GM18498 (cell line): ENCODE measurements around the gene BST2.

Source experiments
- ATAC-seq: cut with Tn5 transposase; IDR thresholded peaks from one replicate; pipeline ENCODE4 v1.9.1; 2021; ENCODE audit warnings: mild to moderate bottlenecking, moderate library complexity; ENCODE audit not compliant: unreplicated experiment

The BST2 gene

GRCh38 chr19:17419621-17420474, 14.4 kb upstream of the BST2 start, which contains the start of gene MVB12A:
MVB12A (plus strand) TSS chr19:17420047; CDS start chr19:17420136, 89 bp downstream.
- peak; percentile 94 for ATAC-seq

GRCh38 chr19:17419154-17419620, 13.8 kb upstream of the BST2 start:
- no peak for ATAC-seq

GRCh38 chr19:17418710-17419109, 13.3 kb upstream of the BST2 start:
- ATAC-seq: no peak

GRCh38 chr19:17415121-17415520, 9.7 kb upstream of the BST2 start:
- ATAC-seq: no peak

GRCh38 chr19:17414097-17414496, 8.7 kb upstream of the BST2 start:
- no peak for ATAC-seq

- ATAC-seq: no peak
Measured at GRCh38 chr19:17411801-17412200, 6.4 kb upstream of the BST2 start.

GRCh38 chr19:17409990-17410389, 4.6 kb upstream of the BST2 start:
- no peak for ATAC-seq

GRCh38 chr19:17406887-17407196, 1.4 kb upstream of the BST2 start:
- ATAC-seq: peak; percentile 16

GRCh38 chr19:17406046-17406886, 836 bp upstream of the BST2 start:
- ATAC-seq: peak; percentile 13

GRCh38 chr19:17404621-17405249, 695 bp downstream of the BST2 start:
- ATAC-seq: peak; percentile 16

- ATAC-seq: no peak
Measured at GRCh38 chr19:17404015-17404414, 1.4 kb downstream of the BST2 start.

- no peak for ATAC-seq
Measured at GRCh38 chr19:17402982-17403855, 2.2 kb downstream of the BST2 start.

- no peak for ATAC-seq
Measured at GRCh38 chr19:17401628-17402027, 3.8 kb downstream of the BST2 start.

GRCh38 chr19:17398902-17399527, 6.4 kb downstream of the BST2 start:
- no peak for ATAC-seq

- no peak for ATAC-seq
Measured at GRCh38 chr19:17394891-17395415, 10.5 kb downstream of the BST2 start.

- no peak for ATAC-seq
Measured at GRCh38 chr19:17393914-17394313, 11.5 kb downstream of the BST2 start, which contains the start of gene CCDC194. CCDC194 (minus strand) TSS chr19:17394196; CDS start chr19:17394158, 38 bp downstream.

GRCh38 chr19:17393002-17393401, 12.4 kb downstream of the BST2 start:
- no peak for ATAC-seq

GRCh38 chr19:17391371-17392151, 13.9 kb downstream of the BST2 start:
- ATAC-seq: no peak
